ENCODE data around the gene PPP1R2C. TPM values are rescaled to one million over a fixed set of nuclear protein-coding genes. Genes with fewer than 3 reads are reported as not detected.

The PPP1R2C gene
- total RNA-seq, 6 experiments from 2014 or later = not detected

DNA sequence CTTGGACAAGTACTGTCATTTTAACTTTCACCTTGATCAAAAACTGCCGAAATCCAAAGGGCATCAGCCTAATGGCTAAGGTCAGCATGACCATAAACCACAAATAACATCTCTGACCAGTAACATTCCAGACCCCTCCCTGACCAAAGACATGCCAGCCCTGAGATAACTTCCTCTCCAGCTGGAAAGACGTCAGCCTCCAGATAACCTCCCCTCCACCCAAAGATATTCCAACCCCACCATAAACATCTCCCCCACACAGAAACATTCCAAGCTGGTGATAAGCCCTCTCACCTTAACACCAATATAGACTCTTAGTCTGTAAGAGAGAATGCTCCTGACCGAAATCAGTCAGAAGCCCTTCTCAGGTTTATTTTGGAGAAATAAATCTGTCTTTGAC lies 7.4 kb downstream of the PPP1R2C start:
- H3K9me3 Mint-ChIP-seq = peaks cover 18% of the 10 kb centered on the region; the same call in 1 of the 2 replicates
- TF ChIP-seq, protein P1, sequence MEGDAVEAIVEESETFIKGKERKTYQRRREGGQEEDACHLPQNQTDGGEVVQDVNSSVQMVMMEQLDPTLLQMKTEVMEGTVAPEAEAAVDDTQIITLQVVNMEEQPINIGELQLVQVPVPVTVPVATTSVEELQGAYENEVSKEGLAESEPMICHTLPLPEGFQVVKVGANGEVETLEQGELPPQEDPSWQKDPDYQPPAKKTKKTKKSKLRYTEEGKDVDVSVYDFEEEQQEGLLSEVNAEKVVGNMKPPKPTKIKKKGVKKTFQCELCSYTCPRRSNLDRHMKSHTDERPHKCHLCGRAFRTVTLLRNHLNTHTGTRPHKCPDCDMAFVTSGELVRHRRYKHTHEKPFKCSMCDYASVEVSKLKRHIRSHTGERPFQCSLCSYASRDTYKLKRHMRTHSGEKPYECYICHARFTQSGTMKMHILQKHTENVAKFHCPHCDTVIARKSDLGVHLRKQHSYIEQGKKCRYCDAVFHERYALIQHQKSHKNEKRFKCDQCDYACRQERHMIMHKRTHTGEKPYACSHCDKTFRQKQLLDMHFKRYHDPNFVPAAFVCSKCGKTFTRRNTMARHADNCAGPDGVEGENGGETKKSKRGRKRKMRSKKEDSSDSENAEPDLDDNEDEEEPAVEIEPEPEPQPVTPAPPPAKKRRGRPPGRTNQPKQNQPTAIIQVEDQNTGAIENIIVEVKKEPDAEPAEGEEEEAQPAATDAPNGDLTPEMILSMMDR (IDR thresholded peaks at IDR 0.05) = no peak
- no peak for DNase-seq
- H3K36me3 Mint-ChIP-seq (ENCODE audit: low read depth) = no peaks in the 10 kb centered on the region
- H3K4me3 Mint-ChIP-seq = no peak overlapping the region
- no peaks in the 10 kb centered on the region for H3K4me1 Mint-ChIP-seq (ENCODE audit: low read depth)
- H3K27ac Mint-ChIP-seq = no peak overlapping the region
- H3K27me3 Mint-ChIP-seq (ENCODE audit: insufficient read depth) = no peaks in the 10 kb centered on the region

GRCh38 chrX:42759881-42760280 lies 18.1 kb downstream of the PPP1R2C start:
- no peak overlapping the region for H3K27ac Mint-ChIP-seq
- no peaks in the 10 kb centered on the region; the same call in 1 of the 2 replicates for H3K27me3 Mint-ChIP-seq (ENCODE audit: insufficient read depth)
- TF ChIP-seq, protein P1 (IDR thresholded peaks at IDR 0.05) = no peak
- no peak for DNase-seq
- peaks cover 8% of the 10 kb centered on the region; the same call in 1 of the 2 replicates for H3K9me3 Mint-ChIP-seq
- no peak overlapping the region for H3K4me3 Mint-ChIP-seq
- H3K36me3 Mint-ChIP-seq (ENCODE audit: low read depth) = no peaks in the 10 kb centered on the region
- H3K4me1 Mint-ChIP-seq (ENCODE audit: low read depth) = no peaks in the 10 kb centered on the region

- Mint-ChIP-seq H3K4me3 (no peak overlapping the region), H3K27me3 (ENCODE audit: insufficient read depth) (no peaks in the 10 kb centered on the region), H3K36me3 (ENCODE audit: low read depth) (no peaks in the 10 kb centered on the region), H3K9me3 (peaks cover 4% of the 10 kb centered on the region; the same call in 1 of the 2 replicates), H3K27ac (no peak overlapping the region), H3K4me1 (ENCODE audit: low read depth) (no peaks in the 10 kb centered on the region)
- TF ChIP-seq, protein P1 (IDR thresholded peaks at IDR 0.05) = no peak
- no peak for DNase-seq
Observed at GRCh38 chrX:42755815-42756214, 22.1 kb downstream of the PPP1R2C start.

DNA sequence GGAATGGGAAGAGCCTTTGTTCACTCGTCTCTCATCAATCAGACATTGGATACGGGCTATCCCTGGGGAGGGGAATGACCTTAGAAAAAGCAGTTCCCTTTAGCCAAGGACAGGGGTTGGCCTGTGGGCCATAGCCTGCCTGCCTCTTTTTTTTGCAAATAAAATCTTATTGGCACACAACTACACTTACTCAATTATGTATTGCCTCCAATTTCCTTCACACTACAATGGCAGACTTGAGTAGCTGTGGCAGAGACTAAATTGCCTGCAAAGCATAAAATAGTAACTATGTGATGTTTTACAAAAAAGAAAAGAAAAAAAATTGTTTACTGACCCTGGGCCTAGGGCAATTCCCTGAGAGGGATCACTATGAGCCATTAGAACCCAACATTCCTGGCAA lies 23.4 kb downstream of the PPP1R2C start:
- TF ChIP-seq, protein P1 (IDR thresholded peaks at IDR 0.05) = no peak
- Mint-ChIP-seq H3K27me3 (ENCODE audit: insufficient read depth) (no peaks in the 10 kb centered on the region), H3K9me3 (peaks cover 4% of the 10 kb centered on the region; the same call in 1 of the 2 replicates), H3K4me1 (ENCODE audit: low read depth) (no peaks in the 10 kb centered on the region), H3K4me3 (no peak overlapping the region), H3K36me3 (ENCODE audit: low read depth) (no peaks in the 10 kb centered on the region), H3K27ac (no peak overlapping the region)
- no peak for DNase-seq

- peaks cover 4% of the 10 kb centered on the region; the same call in 1 of the 2 replicates for H3K9me3 Mint-ChIP-seq
- TF ChIP-seq, protein P1 (IDR thresholded peaks at IDR 0.05) = no peak
- H3K4me3 Mint-ChIP-seq = no peak overlapping the region
- no peak for DNase-seq
- H3K27me3 Mint-ChIP-seq (ENCODE audit: insufficient read depth) = no peaks in the 10 kb centered on the region
- no peaks in the 10 kb centered on the region for H3K36me3 Mint-ChIP-seq (ENCODE audit: low read depth)
- H3K4me1 Mint-ChIP-seq (ENCODE audit: low read depth) = no peaks in the 10 kb centered on the region
- no peak overlapping the region for H3K27ac Mint-ChIP-seq
Observed at GRCh38 chrX:42754115-42754514, 23.8 kb downstream of the PPP1R2C start.

GRCh38 chrX:42752730-42753129 lies 25.2 kb downstream of the PPP1R2C start:
- Mint-ChIP-seq H3K4me3 (no peak overlapping the region), H3K27me3 (ENCODE audit: insufficient read depth) (no peaks in the 10 kb centered on the region), H3K9me3 (peaks cover 4% of the 10 kb centered on the region; the same call in 1 of the 2 replicates), H3K4me1 (ENCODE audit: low read depth) (no peaks in the 10 kb centered on the region), H3K36me3 (ENCODE audit: low read depth) (no peaks in the 10 kb centered on the region), H3K27ac (no peak overlapping the region)
- TF ChIP-seq, protein P1 (IDR thresholded peaks at IDR 0.05) = no peak
- DNase-seq = no peak

Measured in HFFc6 (cell line).